Epithelial cell of esophagus (primary cell): ENCODE results near the gene MAPRE2.

Experiments
- DNase-seq: peaks from one replicate; pipeline ENCODE4 v3.0.0; 2010; ENCODE audit warnings: low read depth
- H3K4me3 ChIP-seq: 2 replicates; pipeline ENCODE4 v1.5.1; 2011; ENCODE audit warnings: mild to moderate bottlenecking, low read length, control low read depth
- TF ChIP-seq, protein P1 (sequence below): IDR thresholded peaks from 2 replicates; pipeline ENCODE4 v1.5.1; 2011; ENCODE audit warnings: low read depth, mild to moderate bottlenecking, low read length, control low read depth, inconsistent platforms; ENCODE audit not compliant: insufficient read depth; ENCODE audit errors: missing control alignments

The MAPRE2 gene

DNA sequence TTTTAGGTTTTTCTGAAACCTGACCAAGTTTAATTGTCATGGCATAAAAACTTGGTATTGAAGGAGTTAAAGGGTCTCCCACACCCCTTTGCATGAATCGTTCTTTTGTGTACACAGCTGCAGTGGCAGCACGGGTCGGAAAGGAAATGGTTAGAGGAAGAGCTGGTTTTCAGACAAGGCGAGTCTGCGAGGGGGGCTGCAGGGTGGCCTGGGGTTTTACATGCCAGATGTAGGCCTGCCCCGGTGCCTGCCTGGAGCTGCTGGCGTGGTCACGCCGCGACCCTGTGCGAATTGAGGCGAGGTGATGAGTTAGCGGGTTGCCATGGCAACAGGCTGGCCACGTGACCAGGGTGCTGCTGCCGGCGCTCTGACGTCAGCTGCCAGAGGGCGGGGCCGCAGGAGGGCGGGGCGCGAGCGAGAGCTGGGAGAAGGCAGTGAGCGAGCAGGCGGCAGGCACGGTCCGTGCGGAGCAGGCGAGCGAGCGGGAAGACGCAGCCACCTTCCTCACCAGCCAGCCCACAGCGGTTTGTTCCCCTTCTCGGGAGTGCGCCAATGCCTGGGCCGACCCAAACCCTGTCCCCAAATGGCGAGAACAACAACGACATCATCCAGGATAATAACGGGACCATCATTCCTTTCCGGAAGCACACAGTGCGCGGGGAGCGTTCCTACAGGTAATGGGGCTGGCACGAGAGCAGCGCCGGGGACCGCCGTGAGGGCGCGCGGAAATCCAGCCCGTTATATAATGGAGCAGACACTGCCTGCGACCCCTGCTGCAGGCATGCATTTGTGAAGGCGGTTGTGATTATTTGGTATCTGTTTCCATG lies at the start of gene MAPRE2:
Gene MAPRE2 (plus strand): TSS at position 426 of the 827 bp plus-strand sequence. CDS start 127 bp downstream, at position 553.
- DNase-seq = peak; percentile 97
- H3K4me3 ChIP-seq = peak within 1 kb of the TSS; percentile 90
- TF ChIP-seq, protein P1, sequence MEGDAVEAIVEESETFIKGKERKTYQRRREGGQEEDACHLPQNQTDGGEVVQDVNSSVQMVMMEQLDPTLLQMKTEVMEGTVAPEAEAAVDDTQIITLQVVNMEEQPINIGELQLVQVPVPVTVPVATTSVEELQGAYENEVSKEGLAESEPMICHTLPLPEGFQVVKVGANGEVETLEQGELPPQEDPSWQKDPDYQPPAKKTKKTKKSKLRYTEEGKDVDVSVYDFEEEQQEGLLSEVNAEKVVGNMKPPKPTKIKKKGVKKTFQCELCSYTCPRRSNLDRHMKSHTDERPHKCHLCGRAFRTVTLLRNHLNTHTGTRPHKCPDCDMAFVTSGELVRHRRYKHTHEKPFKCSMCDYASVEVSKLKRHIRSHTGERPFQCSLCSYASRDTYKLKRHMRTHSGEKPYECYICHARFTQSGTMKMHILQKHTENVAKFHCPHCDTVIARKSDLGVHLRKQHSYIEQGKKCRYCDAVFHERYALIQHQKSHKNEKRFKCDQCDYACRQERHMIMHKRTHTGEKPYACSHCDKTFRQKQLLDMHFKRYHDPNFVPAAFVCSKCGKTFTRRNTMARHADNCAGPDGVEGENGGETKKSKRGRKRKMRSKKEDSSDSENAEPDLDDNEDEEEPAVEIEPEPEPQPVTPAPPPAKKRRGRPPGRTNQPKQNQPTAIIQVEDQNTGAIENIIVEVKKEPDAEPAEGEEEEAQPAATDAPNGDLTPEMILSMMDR = no peak

DNA sequence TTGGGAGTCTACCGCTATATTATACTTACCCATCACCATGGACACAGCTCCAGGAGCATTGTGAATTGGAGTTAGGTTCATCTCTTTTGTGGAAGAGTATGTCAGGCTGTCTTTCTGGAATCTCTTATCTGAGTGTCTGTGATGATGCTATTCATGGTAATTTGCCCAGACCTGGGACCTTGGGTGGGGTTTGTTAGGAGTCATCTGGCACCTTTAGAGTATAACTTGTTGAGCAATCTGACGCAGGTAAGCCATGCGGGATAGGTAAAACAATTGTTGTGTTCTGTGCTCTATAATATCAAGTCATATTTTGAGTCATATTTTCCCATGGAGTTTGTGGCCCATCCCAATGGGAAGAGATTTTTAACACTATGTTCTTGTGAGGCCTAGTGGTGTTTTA lies 49.7 kb upstream of the MAPRE2 start:
- peak; percentile 90 for DNase-seq
- H3K4me3 ChIP-seq = no peak overlapping the region
- TF ChIP-seq, protein P1 = no peak

DNA sequence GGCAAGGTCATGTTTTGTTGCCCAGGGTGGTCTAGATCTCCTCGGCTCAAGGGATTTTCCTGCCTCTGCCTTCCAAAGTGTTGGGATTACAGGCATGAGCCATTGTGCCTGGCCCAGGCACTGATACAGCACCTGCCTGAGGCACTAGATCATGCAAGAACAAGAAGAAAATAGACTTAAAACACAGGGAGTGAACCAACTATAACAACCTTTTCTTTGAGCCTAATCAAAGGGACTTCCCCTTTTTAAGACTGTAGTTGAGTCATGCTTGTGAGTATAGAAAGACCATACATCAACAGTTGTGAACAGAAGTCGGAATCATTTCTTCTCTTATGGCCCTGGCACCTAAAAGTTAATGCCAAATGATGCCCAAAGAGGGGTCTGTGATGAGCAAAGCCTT lies 47.9 kb upstream of the MAPRE2 start:
- H3K4me3 ChIP-seq = no peak overlapping the region
- peak; percentile 80 for DNase-seq
- TF ChIP-seq, protein P1 = no peak

DNA sequence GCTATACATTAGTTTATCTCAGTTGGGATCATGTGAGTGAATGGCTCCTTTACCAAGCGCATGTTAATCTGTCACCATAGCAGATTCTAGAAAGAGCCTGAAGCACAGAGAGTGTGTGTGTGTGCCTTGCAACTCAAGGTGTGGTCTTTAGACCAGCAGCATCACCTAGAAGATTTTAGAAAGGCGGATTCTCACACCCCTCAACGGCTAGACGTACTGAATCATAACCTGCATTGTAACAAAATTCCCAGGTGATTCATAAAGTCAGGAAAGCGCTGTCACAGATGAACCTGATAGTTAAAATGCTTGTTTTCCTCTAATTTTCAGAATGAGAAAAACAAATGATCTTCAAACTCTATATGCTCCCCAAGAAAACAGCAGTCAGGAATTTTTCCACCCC lies 45.5 kb upstream of the MAPRE2 start:
- TF ChIP-seq, protein P1 = no peak
- DNase-seq = peak; percentile 16
- no peak overlapping the region for H3K4me3 ChIP-seq

DNA sequence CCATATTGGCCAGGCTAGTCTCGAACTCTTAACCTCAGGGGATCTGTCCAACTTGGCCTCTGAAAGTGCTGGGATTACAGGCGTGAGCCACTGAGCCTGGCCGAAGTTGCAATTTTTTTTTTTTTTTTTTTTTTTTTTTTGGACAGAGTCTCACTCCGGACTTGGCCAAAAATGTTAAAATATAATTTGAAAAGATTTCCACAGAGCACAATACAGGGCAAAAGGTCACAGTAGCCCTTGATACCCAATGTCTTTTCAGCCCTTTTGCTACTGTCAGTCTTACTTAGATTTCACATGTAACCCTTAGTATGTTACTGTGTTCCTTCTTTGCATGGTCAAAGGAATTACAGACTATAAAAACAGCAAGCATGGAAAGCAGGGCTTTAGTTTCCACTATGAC lies 42.6 kb upstream of the MAPRE2 start:
- no peak overlapping the region for H3K4me3 ChIP-seq
- DNase-seq = no peak
- TF ChIP-seq, protein P1 = no peak

DNA sequence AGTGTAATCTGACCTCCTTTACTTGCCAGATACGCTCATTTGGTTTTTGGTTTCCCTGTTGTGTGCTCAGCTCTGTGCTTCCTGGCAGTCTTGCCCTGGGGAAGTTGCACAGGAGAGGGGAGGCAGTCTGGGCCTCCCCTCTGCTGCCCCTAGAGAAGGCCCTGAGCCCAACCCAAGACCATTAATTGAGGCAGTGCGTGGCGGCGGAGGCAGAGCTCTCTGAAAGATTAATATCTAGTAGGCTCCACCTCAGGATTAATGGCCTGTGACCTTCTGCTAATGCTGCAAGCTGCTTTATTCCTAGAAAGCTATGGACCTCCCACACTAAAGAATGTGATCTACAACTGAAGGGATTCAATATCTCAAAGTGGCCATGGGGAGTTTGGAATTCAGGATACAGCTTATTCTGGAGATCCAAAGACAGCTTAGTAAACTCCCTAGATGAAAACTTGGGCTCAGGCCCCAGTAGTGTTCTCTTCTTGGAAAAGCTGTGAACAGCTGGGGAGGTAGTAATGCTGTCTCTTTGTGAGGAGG lies 41.4 kb upstream of the MAPRE2 start:
- TF ChIP-seq, protein P1 = no peak
- DNase-seq = no peak
- H3K4me3 ChIP-seq = no peak overlapping the region
